GM12891 (cell line): ENCODE measurements around the gene CD109.

ENCODE experiments used
- PAX5 ChIP-seq: IDR thresholded peaks from 2 replicates; pipeline ENCODE4 v1.6.1; 2011; ENCODE audit warnings: low read length, moderate library complexity, mild to moderate bottlenecking; ENCODE audit not compliant: insufficient read depth, severe bottlenecking
- POLR2A ChIP-seq: IDR thresholded peaks from 2 replicates; pipeline ENCODE4 v1.6.1; 2011; ENCODE audit warnings: low read depth, low read length, control low read depth
- POLR2AphosphoS5 ChIP-seq: IDR thresholded peaks from 2 replicates; pipeline ENCODE4 v1.6.1; 2011; ENCODE audit warnings: low read depth, low read length, control low read depth
- SPI1 ChIP-seq: IDR thresholded peaks from 2 replicates; pipeline ENCODE4 v1.6.1; 2011; ENCODE audit warnings: low read depth, low read length, control low read depth
- TAF1 ChIP-seq: IDR thresholded peaks from 2 replicates; pipeline ENCODE4 v1.6.1; 2011; ENCODE audit warnings: low read depth, low read length, control low read depth

GRCh38 chr6:73800997-73801396 lies 105.0 kb downstream of the CD109 start:
- TF ChIP-seq POLR2A (no peak), POLR2AphosphoS5 (no peak), TAF1 (no peak), PAX5 (no peak), SPI1 (no peak)
